Thymus (tissue), 11 donors: ENCODE data around the gene CSNK2A1. TPM values are rescaled to one million over a fixed set of nuclear protein-coding genes. Genes with fewer than 3 reads are reported as not detected.
"Not testable (repeated sequence)": the region's sequence is repeated elsewhere in the genome, so short reads cannot be mapped to it uniquely, and the experiment has no call there.

Experiments used
- DNase-seq, 9 donors: peaks; one replicate each; pipeline ENCODE4 v3.0.0-alpha.2; 2013; ENCODE audit warnings: low spot score in 9 of 9, low read depth in 6 of 9, missing footprints in 1 of 9
- H3K27ac ChIP-seq, 2 donors: one replicate each; pipeline ENCODE4 v1.5.1; 2013; ENCODE audit warnings: control low read depth in 1 of 2, low read depth in 1 of 2, low read length in 1 of 2, mild to moderate bottlenecking in 1 of 2, moderate library complexity in 1 of 2
- H3K27me3 ChIP-seq, 2 donors: one replicate each; pipeline ENCODE4 v1.5.1; 2013; ENCODE audit warnings: low read length in 1 of 2; ENCODE audit not compliant: control insufficient read depth in 2 of 2, insufficient read depth in 1 of 2
- H3K36me3 ChIP-seq, 2 donors: one replicate each; pipeline ENCODE4 v1.5.1; 2013; ENCODE audit warnings: low read length in 1 of 2, mild to moderate bottlenecking in 1 of 2, moderate library complexity in 1 of 2; ENCODE audit not compliant: control insufficient read depth in 2 of 2, insufficient read depth in 2 of 2
- H3K4me1 ChIP-seq, 2 donors: one replicate each; pipeline ENCODE4 v1.5.1; 2013; ENCODE audit warnings: low read length in 2 of 2; ENCODE audit not compliant: control insufficient read depth in 2 of 2, insufficient read depth in 2 of 2
- H3K4me3 ChIP-seq, 2 donors: one replicate each; pipeline ENCODE4 v1.5.1; 2013; ENCODE audit warnings: low read length in 2 of 2, control low read depth in 1 of 2, mild to moderate bottlenecking in 1 of 2
- H3K9me3 ChIP-seq, 2 donors: one replicate each; pipeline ENCODE4 v1.5.1; 2013; ENCODE audit warnings: low read length in 1 of 2, mild to moderate bottlenecking in 1 of 2; ENCODE audit not compliant: control insufficient read depth in 2 of 2, insufficient read depth in 1 of 2
- WGBS: extraction: QIAGEN DNeasy Blood & Tissue Kit; methylation state at CpG from one replicate; pipeline ENCODE4 v1.1.7; 2013; 5-methylcytosine and 5-hydroxymethylcytosine counted together
- polyA plus RNA-seq: library from polyadenylated mRNA; stranded (reverse); fragments of 200-250 nt; gene quantifications from one replicate; pipeline ENCODE4 v1.2.3, GENCODE V29; 2013
- total RNA-seq: library from RNA; stranded (reverse); fragments of 120-200 nt; gene quantifications from one replicate; pipeline ENCODE4 v1.2.4, GENCODE V29; 2013
- donor health status: healthy.

The CSNK2A1 gene
- total and polyA plus RNA-seq, 2 donors, result 34.9 to 79.1 TPM

DNA sequence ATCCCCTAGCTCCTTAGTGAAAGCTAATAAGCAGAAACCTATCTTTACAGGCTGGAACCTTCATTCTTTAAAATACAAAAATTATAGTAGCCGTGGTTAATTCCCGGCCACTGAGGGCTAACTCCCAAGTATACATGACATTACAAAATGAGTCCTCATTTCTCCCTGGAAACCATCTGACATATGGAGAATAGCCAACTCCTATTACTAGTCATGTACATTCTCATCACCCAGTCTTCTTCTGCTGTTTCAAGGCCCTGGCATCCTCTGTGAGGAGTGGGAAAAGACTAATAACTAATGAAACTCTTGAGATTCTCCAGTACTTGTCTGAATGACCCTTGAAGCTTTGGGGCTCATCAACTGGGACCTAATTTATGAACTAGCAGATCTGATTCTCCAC is 30.2 kb downstream of the CSNK2A1 start:
- no peak for DNase-seq
- Histone ChIP-seq H3K9me3 (no peaks in the 10 kb centered on the region), H3K4me3 (no peak overlapping the region), H3K27me3 (no peaks in the 10 kb centered on the region), H3K4me1 (no peaks in the 10 kb centered on the region), H3K27ac (no peak overlapping the region), H3K36me3 (peaks cover 0 to 2% of the 10 kb centered on the region in 2 donors)
- WGBS, result 98% methylated on average over 2 of the region's 2 CpGs

DNA sequence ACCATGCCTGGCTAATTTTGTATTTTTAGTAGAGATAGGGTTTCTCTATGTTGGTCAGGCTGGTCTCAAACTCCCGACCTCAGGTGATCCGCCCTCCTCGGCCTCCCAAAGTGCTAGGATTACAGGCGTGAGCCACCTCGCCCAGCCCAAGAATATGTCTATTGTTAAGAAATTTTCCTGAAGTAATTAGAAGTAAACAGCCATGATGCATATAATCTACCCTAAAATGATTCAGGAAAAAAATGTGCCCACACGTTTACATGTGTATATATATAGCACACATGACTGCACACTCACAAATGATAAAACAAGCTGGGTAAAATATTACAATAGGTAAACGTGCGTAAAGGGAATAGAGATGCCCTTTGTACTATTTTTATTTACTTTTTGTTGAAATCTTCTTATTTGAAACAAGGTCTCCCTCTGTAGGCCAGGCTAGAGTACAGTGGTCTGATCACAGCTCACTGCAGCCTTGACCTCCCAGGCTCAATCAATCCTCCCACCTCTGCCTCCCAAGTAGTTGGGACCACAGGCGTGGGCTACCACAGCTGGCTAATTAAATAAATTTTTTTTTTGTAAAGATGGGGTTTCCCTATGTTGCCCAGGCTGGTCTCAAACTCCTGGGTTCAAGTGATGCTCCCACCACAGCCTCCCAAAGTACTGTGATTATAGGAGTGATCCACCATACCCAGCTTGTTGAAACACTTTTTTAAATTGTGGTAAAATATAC is 33.1 kb downstream of the CSNK2A1 start:
- WGBS, result 96% methylated on average over 9 of the region's 9 CpGs
- not testable (repeated sequence) for H3K27me3 ChIP-seq, H3K4me1 ChIP-seq, H3K9me3 ChIP-seq, H3K4me3 ChIP-seq, H3K27ac ChIP-seq, DNase-seq
- H3K36me3 ChIP-seq, result peaks cover 15 to 29% of the 10 kb centered on the region in 2 donors

DNA sequence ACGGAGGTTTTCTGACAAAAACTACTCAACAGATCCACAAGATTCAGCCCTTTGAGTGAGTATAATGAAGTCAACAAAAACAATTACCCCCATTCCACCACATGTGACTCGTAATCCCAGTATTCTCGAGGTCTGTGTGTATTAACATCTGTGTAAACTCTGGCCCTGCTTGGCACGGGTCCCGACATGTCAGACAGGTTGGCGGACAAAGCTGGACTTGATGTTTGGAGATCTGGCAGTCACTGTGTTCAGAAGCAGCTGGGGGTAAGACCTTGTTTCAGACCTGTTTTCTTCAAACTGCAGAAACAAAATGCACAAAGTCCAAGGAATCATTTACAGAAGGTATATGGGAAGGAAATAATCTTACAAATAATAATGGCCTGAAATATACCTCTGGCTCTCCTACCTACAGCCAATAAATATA is 35.2 kb downstream of the CSNK2A1 start:
- WGBS, result 97% methylated on average over 6 of the region's 6 CpGs
- not testable (repeated sequence) for H3K4me3 ChIP-seq, H3K9me3 ChIP-seq, DNase-seq, H3K27me3 ChIP-seq, H3K27ac ChIP-seq, H3K4me1 ChIP-seq
- peaks cover 24 to 38% of the 10 kb centered on the region in 2 donors for H3K36me3 ChIP-seq

DNA sequence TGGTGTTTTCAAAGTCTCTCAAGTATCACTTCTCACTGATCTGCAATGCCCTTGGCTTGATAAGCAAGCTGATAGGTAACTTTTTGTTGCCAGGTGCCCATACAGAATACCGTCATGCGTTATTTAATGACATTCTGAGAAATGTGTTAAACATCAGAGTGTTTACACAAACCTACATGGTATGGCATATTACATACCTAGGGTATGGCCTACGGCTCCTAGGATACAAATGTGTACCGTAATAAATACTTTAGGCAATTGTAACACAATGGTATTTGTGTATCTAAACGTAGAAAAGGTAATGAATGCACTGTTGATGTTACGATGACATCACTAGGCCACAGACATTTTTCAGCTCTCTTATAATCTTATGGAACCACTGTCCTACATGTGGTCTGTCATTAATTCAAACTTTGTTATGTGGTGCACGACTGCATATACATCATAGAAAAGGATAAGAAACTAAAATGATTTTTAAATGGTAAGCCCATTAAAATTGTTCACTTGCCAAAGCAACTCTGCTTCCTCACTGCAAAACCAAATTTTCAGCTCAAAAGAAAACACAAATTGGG is 35.7 kb downstream of the CSNK2A1 start:
- H3K36me3 ChIP-seq, result peaks cover 29 to 44% of the 10 kb centered on the region in 2 donors
- no peak overlapping the region for H3K27ac ChIP-seq
- no peaks in the 10 kb centered on the region for H3K27me3 ChIP-seq
- no peaks in the 10 kb centered on the region for H3K4me1 ChIP-seq
- H3K4me3 ChIP-seq, result no peak overlapping the region
- WGBS, result 97% methylated on average over 7 of the region's 7 CpGs
- H3K9me3 ChIP-seq, result no peaks in the 10 kb centered on the region
- no peak for DNase-seq

DNA sequence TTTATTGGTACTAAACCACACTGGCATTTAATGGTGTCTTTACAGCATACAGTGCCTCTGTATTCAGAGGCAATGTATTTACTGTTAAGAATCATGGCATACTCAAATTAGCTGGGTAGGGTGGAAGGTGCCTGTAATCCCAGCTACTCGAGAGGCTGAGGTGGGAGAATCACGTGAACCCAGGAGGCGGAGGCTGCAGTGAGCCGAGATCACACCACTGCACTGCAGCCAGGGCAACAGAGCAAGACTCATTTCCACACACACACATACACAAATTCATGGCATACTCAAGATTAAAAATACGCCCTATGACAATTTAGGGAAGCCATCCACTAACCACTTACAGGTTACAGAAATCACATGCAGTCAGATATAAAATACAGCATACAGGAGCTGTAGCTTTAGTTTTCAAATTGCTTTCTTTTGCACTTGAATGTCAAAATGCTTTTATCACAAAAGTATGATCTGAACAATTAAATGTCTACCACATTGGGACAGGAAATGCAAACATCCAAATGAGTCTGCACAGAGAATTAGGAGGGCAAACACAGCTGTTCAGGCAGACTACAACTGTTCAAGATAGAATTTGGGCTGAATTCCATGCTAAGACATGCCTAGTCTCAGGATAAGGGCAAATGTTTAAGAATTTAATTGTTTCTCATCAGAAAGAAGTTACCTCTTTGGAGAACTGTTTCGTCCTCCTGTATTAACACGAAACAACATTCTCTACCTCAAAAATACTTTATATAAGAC is 36.4 kb downstream of the CSNK2A1 start:
- Histone ChIP-seq H3K4me3 (no peak overlapping the region), H3K9me3 (no peaks in the 10 kb centered on the region), H3K36me3 (peaks cover 29 to 50% of the 10 kb centered on the region in 2 donors), H3K27me3 (no peaks in the 10 kb centered on the region), H3K27ac (no peak overlapping the region), H3K4me1 (no peaks in the 10 kb centered on the region)
- DNase-seq, result no peak
- 97% methylated on average over 7 of the region's 7 CpGs for WGBS

DNA sequence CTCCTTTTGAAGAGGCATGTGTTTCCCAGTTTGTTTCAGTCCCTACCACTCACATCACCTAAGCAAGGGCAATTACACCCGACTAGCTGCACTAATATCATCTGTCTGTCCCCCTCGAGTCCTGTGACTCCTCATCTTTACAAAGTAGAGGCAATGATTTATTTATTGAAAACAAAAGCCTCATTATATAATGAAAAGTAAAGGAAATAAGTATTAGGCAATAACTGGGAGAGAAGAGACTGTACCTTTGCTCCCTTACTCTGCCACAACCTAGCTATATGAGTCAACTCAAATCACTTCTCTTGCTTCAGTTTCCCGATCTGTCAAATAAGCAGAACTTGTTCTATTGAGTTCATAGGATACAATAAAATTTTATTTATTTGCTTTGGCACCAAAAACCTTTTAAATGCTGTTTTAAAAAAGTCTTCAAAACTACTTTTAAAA is 38.9 kb downstream of the CSNK2A1 start:
- WGBS, result 98% methylated on average over 3 of the region's 3 CpGs
- DNase-seq, result no peak
- Histone ChIP-seq H3K27ac (no peak overlapping the region), H3K27me3 (no peaks in the 10 kb centered on the region), H3K9me3 (no peaks in the 10 kb centered on the region), H3K4me3 (no peak overlapping the region), H3K4me1 (no peaks in the 10 kb centered on the region), H3K36me3 (peaks cover 35 to 66% of the 10 kb centered on the region in 2 donors)

DNA sequence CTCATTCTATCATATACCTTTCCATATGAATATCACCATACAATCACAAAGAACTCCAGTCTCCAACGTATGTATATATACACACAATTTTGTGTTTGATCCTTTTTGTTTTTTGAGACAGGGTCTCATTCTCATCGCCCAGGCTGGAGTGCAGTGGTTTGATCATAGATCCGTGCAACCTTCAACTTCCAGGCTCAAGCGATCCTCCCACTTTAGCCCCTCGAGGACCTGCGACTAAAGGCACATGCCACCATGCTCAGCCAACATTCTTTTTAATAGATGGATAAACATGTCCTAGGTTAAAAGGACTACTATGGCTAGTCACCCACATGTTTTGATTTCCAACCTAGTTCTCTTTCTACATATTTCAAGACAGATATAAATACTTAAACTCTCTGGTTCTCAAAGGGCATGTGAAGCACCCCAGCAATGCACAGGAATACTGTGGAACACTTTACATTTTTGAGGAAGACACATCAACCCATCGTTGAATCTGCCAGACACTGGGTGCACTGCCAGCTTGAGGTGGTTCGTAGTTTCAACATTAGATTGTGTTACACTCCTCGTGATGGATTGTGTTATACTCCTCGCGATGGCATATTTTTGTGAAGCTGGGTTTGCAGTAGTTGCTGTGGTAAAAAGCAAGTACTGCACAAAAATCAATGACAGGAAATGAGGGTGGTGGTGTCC is 40.4 kb downstream of the CSNK2A1 start:
- H3K4me1 ChIP-seq, result no peaks in the 10 kb centered on the region
- no peak overlapping the region for H3K4me3 ChIP-seq
- H3K9me3 ChIP-seq, result no peaks in the 10 kb centered on the region
- peaks cover 41 to 76% of the 10 kb centered on the region in 2 donors for H3K36me3 ChIP-seq
- H3K27me3 ChIP-seq, result no peaks in the 10 kb centered on the region
- DNase-seq, result no peak
- WGBS, result 98% methylated on average over 11 of the region's 11 CpGs
- H3K27ac ChIP-seq, result no peak overlapping the region

DNA sequence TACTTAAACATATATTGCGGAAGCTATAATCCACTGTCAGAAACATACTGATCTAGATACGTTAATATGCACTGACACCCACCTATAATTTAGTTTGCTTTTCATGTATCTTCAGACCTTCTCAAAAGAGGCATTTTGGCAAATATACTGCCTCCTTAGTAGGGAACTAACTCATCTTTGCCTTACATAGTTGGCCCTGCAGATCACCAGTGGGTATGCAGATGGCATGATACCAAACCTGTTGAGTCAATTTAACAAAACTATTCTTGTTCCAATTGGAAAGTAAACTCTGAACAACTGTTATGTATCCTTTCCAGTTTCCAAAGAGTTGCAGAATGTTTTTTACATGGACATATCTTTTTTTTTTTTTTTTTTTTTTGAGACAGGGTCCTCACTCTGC is 45.6 kb downstream of the CSNK2A1 start:
- WGBS, result 100% methylated on average over 2 of the region's 2 CpGs
- no peaks in the 10 kb centered on the region for H3K4me1 ChIP-seq
- DNase-seq, result no peak
- no peak overlapping the region for H3K27ac ChIP-seq
- H3K4me3 ChIP-seq, result no peak overlapping the region
- H3K36me3 ChIP-seq, result peaks cover 35 to 69% of the 10 kb centered on the region in 2 donors
- no peaks in the 10 kb centered on the region for H3K27me3 ChIP-seq
- H3K9me3 ChIP-seq, result no peaks in the 10 kb centered on the region
